BE2C (cell line): ENCODE results near the gene MRPL10.
A peak's percentile ranks its signal among the peaks of the same experiment; 100 is the strongest.

Source experiments
- DNase-seq: peaks from one replicate; pipeline ENCODE4 v3.0.0-alpha.2; 2020
- H3K27me3 ChIP-seq: fragments of 250-450 bp; sonication (Bioruptor Pico); 2 replicates; pipeline ENCODE4 v1.5.1; 2020; ENCODE audit warnings: mild to moderate bottlenecking
- H3K36me3 ChIP-seq: fragments of 250-450 bp; sonication (Bioruptor Pico); 2 replicates; pipeline ENCODE4 v1.5.1; 2020; ENCODE audit warnings: mild to moderate bottlenecking
- H3K4me1 ChIP-seq: fragments of 250-450 bp; sonication (Bioruptor Pico); 2 replicates; pipeline ENCODE4 v1.5.1; 2020
- H3K4me3 ChIP-seq: 2 replicates; pipeline ENCODE4 v1.5.1; 2011; ENCODE audit warnings: low read depth, low read length
- H3K9me3 ChIP-seq: fragments of 250-450 bp; sonication (Bioruptor Pico); 2 replicates; pipeline ENCODE4 v1.5.1; 2020
- CTCF ChIP-seq: IDR thresholded peaks from 2 replicates; pipeline ENCODE4 v1.5.1; 2012; ENCODE audit warnings: mild to moderate bottlenecking, low read depth, low read length

The MRPL10 gene

GRCh38 chr17:47802341-47803022 is 28.9 kb downstream of the MRPL10 start:
- Histone ChIP-seq H3K27me3 (0 out of 2 replicates have a peak, but pooled peaks cover 3% of the 10 kb centered on the region), H3K9me3 (no peaks in the 10 kb centered on the region), H3K4me1 (no peaks in the 10 kb centered on the region), H3K4me3 (no peak overlapping the region), H3K36me3 (no peaks in the 10 kb centered on the region)
- peak; percentile 76 for TF ChIP-seq CTCF
- peak; percentile 72 for DNase-seq

- no peaks in the 10 kb centered on the region for H3K36me3 ChIP-seq
- H3K4me3 ChIP-seq = no peak overlapping the region
- DNase-seq = no peak
- H3K4me1 ChIP-seq = no peaks in the 10 kb centered on the region
- 0 out of 2 replicates have a peak, but pooled peaks cover 3% of the 10 kb centered on the region for H3K27me3 ChIP-seq
- TF ChIP-seq CTCF = no peak
- no peaks in the 10 kb centered on the region for H3K9me3 ChIP-seq
These were observed 29.4 kb downstream of the MRPL10 start for GRCh38 chr17:47801906-47802305.

GRCh38 chr17:47801176-47801765 is 30.1 kb downstream of the MRPL10 start:
- no peak for TF ChIP-seq CTCF
- 0 out of 2 replicates have a peak, but pooled peaks cover 3% of the 10 kb centered on the region for H3K27me3 ChIP-seq
- H3K36me3 ChIP-seq = no peaks in the 10 kb centered on the region
- DNase-seq = no peak
- no peaks in the 10 kb centered on the region for H3K4me1 ChIP-seq
- H3K9me3 ChIP-seq = no peaks in the 10 kb centered on the region
- H3K4me3 ChIP-seq = no peak overlapping the region

GRCh38 chr17:47800686-47801085 is 30.7 kb downstream of the MRPL10 start:
- Histone ChIP-seq H3K36me3 (no peaks in the 10 kb centered on the region), H3K27me3 (0 out of 2 replicates have a peak, but pooled peaks cover 3% of the 10 kb centered on the region), H3K4me3 (no peak overlapping the region), H3K9me3 (no peaks in the 10 kb centered on the region), H3K4me1 (no peaks in the 10 kb centered on the region)
- DNase-seq = no peak
- no peak for TF ChIP-seq CTCF

- TF ChIP-seq CTCF = no peak
- no peak for DNase-seq
- Histone ChIP-seq H3K36me3 (no peaks in the 10 kb centered on the region), H3K27me3 (0 out of 2 replicates have a peak, but pooled peaks cover 2% of the 10 kb centered on the region), H3K4me3 (no peak overlapping the region), H3K4me1 (no peaks in the 10 kb centered on the region), H3K9me3 (no peaks in the 10 kb centered on the region)
These were observed 33.5 kb downstream of the MRPL10 start for GRCh38 chr17:47797797-47798196.

- Histone ChIP-seq H3K9me3 (no peaks in the 10 kb centered on the region), H3K36me3 (no peaks in the 10 kb centered on the region), H3K4me3 (no peak overlapping the region), H3K27me3 (peaks cover 2% of the 10 kb centered on the region; the same call in 1 of the 2 replicates), H3K4me1 (no peaks in the 10 kb centered on the region)
- no peak for DNase-seq
- TF ChIP-seq CTCF = no peak
These were observed 38.4 kb downstream of the MRPL10 start for GRCh38 chr17:47792979-47793378.
